Subcutaneous adipose tissue (tissue), 4 donors: ENCODE data around the gene PTGDR2. TPM values are rescaled to one million over a fixed set of nuclear protein-coding genes. Genes with fewer than 3 reads are reported as not detected.

ENCODE experiments used
- CTCF ChIP-seq: fragments of 450-650 bp; IDR thresholded peaks from one replicate; pipeline ENCODE4 v1.5.1; 2016; ENCODE audit warnings: low read depth, mild to moderate bottlenecking, control low read depth, antibody characterized with exemption, moderate library complexity
- total RNA-seq, 4 donors: library from RNA; depleted of rRNA; stranded (reverse); fragments of >200 nt; gene quantifications; one replicate each; pipeline ENCODE4 v1.1.0, GENCODE V29; 2016

The PTGDR2 gene
- total RNA-seq, 4 donors from 2014 or later: 0.49 to 1.7 (median 0.66) TPM; not detected in 1

- no peak for TF ChIP-seq CTCF
Measured at GRCh38 chr11:60868682-60869450, 13.1 kb upstream of the PTGDR2 start.

- TF ChIP-seq CTCF: no peak
Measured at GRCh38 chr11:60867871-60868681, 12.3 kb upstream of the PTGDR2 start.

- no peak for TF ChIP-seq CTCF
Measured at GRCh38 chr11:60866911-60867870, 11.4 kb upstream of the PTGDR2 start, which contains the start of gene ZP1. ZP1 (plus strand) TSS chr11:60867542; CDS start chr11:60867562, 20 bp downstream.

GRCh38 chr11:60864856-60865513, 9.2 kb upstream of the PTGDR2 start:
- TF ChIP-seq CTCF: no peak

- TF ChIP-seq CTCF: no peak
Measured at GRCh38 chr11:60863550-60864521, 8.1 kb upstream of the PTGDR2 start.

GRCh38 chr11:60862171-60862570, 6.4 kb upstream of the PTGDR2 start:
- no peak for TF ChIP-seq CTCF
